ENCODE data around the gene DCAF4.

GRCh38 chr14:72883961-72884360 lies 42.3 kb upstream of the DCAF4 start:
- TF ChIP-seq CTCF (IDR thresholded peaks at IDR 0.05; ENCODE audit: low read depth, low read length) (no peak), POLR2A (IDR thresholded peaks at IDR 0.05; ENCODE audit: extremely low read depth, insufficient read length) (no peak), MYC (IDR thresholded peaks at IDR 0.05; ENCODE audit: low read depth, low read length) (no peak)

Measured in NB4 (cell line).